ENCODE data around the gene MCM8. TPM values are rescaled to one million over a fixed set of nuclear protein-coding genes. Genes with fewer than 3 reads are reported as not detected.

The MCM8 gene
- polyA plus RNA-seq, 3 donors, result 0.07 to 0.51 (median 0.18) TPM

- no peak overlapping the region for H3K4me3 Mint-ChIP-seq
- peaks cover 5% of the 10 kb centered on the region for H3K4me1 Mint-ChIP-seq
- peaks cover 0 to 2% (median 0%) of the 10 kb centered on the region in 3 donors for H3K27me3 Mint-ChIP-seq (ENCODE audit: low read depth in 3 of 3)
Observed at GRCh38 chr20:6024768-6025167, 74.3 kb downstream of the MCM8 start.

GRCh38 chr20:6026051-6026450 lies 75.6 kb downstream of the MCM8 start:
- Histone ChIP-seq H3K4me3 (replicated peaks in 1 of 3; ENCODE audit: low read depth in 2 of 3, low read length in 3 of 3) (no peak overlapping the region), H2AFZ (ENCODE audit: insufficient read depth, low read depth, low read length, poor library complexity, severe bottlenecking) (no peak overlapping the region), H3K4me2 (replicated peaks; ENCODE audit: extremely low read depth, low read length, poor library complexity, severe bottlenecking) (no peak overlapping the region), H3K9me3 (replicated peaks in 1 of 2; ENCODE audit: control insufficient read depth in 1 of 2, insufficient read depth in 1 of 2, low read length in 2 of 2) (no peaks in the 10 kb centered on the region), H3K27ac (ENCODE audit: low read depth in 1 of 2, low read length in 2 of 2) (no peak overlapping the region), H3K4me1 (ENCODE audit: control insufficient read depth in 1 of 2, insufficient read depth in 2 of 2, low read length in 2 of 2) (no peaks in the 10 kb centered on the region), H3K27me3 (ENCODE audit: control insufficient read depth in 2 of 2, insufficient read depth in 2 of 2, low read length in 2 of 2) (no peaks in the 10 kb centered on the region), H3K9ac (ENCODE audit: insufficient read depth, low read length, poor library complexity, severe bottlenecking) (no peak overlapping the region), H3K79me2 (ENCODE audit: insufficient read depth, low read length) (peaks cover 57% of the 10 kb centered on the region), H3K36me3 (replicated peaks in 1 of 2; ENCODE audit: control insufficient read depth in 1 of 2, insufficient read depth in 2 of 2, low read length in 2 of 2) (peaks cover 37 to 85% of the 10 kb centered on the region in 2 donors), H4K20me1 (ENCODE audit: insufficient read depth, low read length) (peaks cover 50% of the 10 kb centered on the region)
- peaks cover 58 to 85% of the 10 kb centered on the region in 2 donors for H3K36me3 Mint-ChIP-seq
- H3K27me3 Mint-ChIP-seq (ENCODE audit: low read depth in 3 of 3), result peaks cover 0 to 2% (median 0%) of the 10 kb centered on the region in 3 donors
- intact Hi-C loops (cut with micrococcal nuclease), result no loop called here
- no peak overlapping the region for H3K27ac Mint-ChIP-seq
- TF ChIP-seq CTCF (IDR thresholded peaks at IDR 0.05), result no peak
- H3K9me3 Mint-ChIP-seq, result peaks cover 0 to 2% (median 0%) of the 10 kb centered on the region in 7 donors
- H3K4me1 Mint-ChIP-seq, result peaks cover 5% of the 10 kb centered on the region
- no peak for DNase-seq
- no CpG with 5 or more reads among the region's 3 CpGs for WGBS (ENCODE audit: insufficient coverage)
- no peak overlapping the region for H3K4me3 Mint-ChIP-seq

More at GRCh38 chr20:6024768-6025167, 74.3 kb downstream of the MCM8 start:
- no peaks in the 10 kb centered on the region for H3K4me1 ChIP-seq (ENCODE audit: control insufficient read depth in 1 of 2, insufficient read depth in 2 of 2, low read length in 2 of 2)
- no CpG with 5 or more reads among the region's 1 CpG for WGBS (ENCODE audit: insufficient coverage)
- peaks cover 70% of the 10 kb centered on the region for H3K79me2 ChIP-seq (ENCODE audit: insufficient read depth, low read length)
- TF ChIP-seq CTCF (IDR thresholded peaks at IDR 0.05), result no peak
- DNase-seq, result no peak
- H3K9ac ChIP-seq (ENCODE audit: insufficient read depth, low read length, poor library complexity, severe bottlenecking), result no peak overlapping the region
- Mint-ChIP-seq H3K27ac (peak overlapping the region in 1 of 7 donors; percentile 2), H3K9me3 (peaks cover 0 to 2% (median 0%) of the 10 kb centered on the region in 7 donors), H3K36me3 (peaks cover 57 to 86% of the 10 kb centered on the region in 2 donors)
- no peak overlapping the region for H2AFZ ChIP-seq (ENCODE audit: insufficient read depth, low read depth, low read length, poor library complexity, severe bottlenecking)
- intact Hi-C loops (cut with micrococcal nuclease), result no loop called here
- no peak overlapping the region for H3K4me3 ChIP-seq (replicated peaks in 1 of 3; ENCODE audit: low read depth in 2 of 3, low read length in 3 of 3)
- no peak overlapping the region for H3K4me2 ChIP-seq (replicated peaks; ENCODE audit: extremely low read depth, low read length, poor library complexity, severe bottlenecking)
- peaks cover 48% of the 10 kb centered on the region for H4K20me1 ChIP-seq (ENCODE audit: insufficient read depth, low read length)
- no peaks in the 10 kb centered on the region for H3K9me3 ChIP-seq (replicated peaks in 1 of 2; ENCODE audit: control insufficient read depth in 1 of 2, insufficient read depth in 1 of 2, low read length in 2 of 2)
- H3K27ac ChIP-seq (ENCODE audit: low read depth in 1 of 2, low read length in 2 of 2), result no peak overlapping the region
- no peaks in the 10 kb centered on the region for H3K27me3 ChIP-seq (ENCODE audit: control insufficient read depth in 2 of 2, insufficient read depth in 2 of 2, low read length in 2 of 2)
- peaks cover 34 to 77% of the 10 kb centered on the region in 2 donors for H3K36me3 ChIP-seq (replicated peaks in 1 of 2; ENCODE audit: control insufficient read depth in 1 of 2, insufficient read depth in 2 of 2, low read length in 2 of 2)
